Endothelial cell of umbilical vein (primary cell): Measurements from ENCODE around the gene TRIM24.

Experiments used
- CTCF ChIP-seq, 2 donors: IDR thresholded peaks; 1 replicate in 1 of 2; 2 replicates in 1 of 2; pipeline ENCODE4 v1.5.1; 2011; ENCODE audit warnings: low read length in 2 of 2, mild to moderate bottlenecking in 2 of 2, moderate library complexity in 2 of 2, control low read depth in 1 of 2, inconsistent platforms in 1 of 2, low read depth in 1 of 2; ENCODE audit not compliant: insufficient read depth in 1 of 2; ENCODE audit errors: extremely low read depth in 1 of 2
- EZH2 ChIP-seq: IDR thresholded peaks from 2 replicates; pipeline ENCODE4 v1.6.1; 2012; ENCODE audit warnings: borderline replicate concordance, low read depth, mild to moderate bottlenecking, moderate library complexity, low read length, inconsistent platforms; ENCODE audit not compliant: severe bottlenecking
- JUN ChIP-seq: IDR thresholded peaks from 2 replicates; pipeline ENCODE4 v1.6.1; 2011; ENCODE audit warnings: borderline replicate concordance, low read depth; ENCODE audit not compliant: insufficient read length, insufficient read depth
- POLR2A ChIP-seq: IDR thresholded peaks from 2 replicates; pipeline ENCODE4 v1.6.1; 2012; ENCODE audit warnings: low read depth, mild to moderate bottlenecking, control low read depth, low read length

- TF ChIP-seq CTCF (IDR thresholded peaks at IDR 0.05; ENCODE audit: extremely low read depth in 1 of 2, insufficient read depth in 1 of 2, low read depth in 1 of 2, low read length in 2 of 2) (no peak), JUN (no peak), POLR2A (no peak), EZH2 (no peak)
These were observed 32.4 kb downstream of the TRIM24 start for GRCh38 chr7:138492423-138492822.
